Inflammatory macrophage treated with lipopolysaccharide for 4 hours (primary cell): ENCODE data around the gene EBF4.
A peak's percentile ranks its signal among the peaks of the same experiment; 100 is the strongest.

ENCODE experiments used
- DNase-seq: peaks from one replicate; pipeline ENCODE4 v3.0.0-alpha.2; 2020

The EBF4 gene

GRCh38 chr20:2692036-2692885, at the start of gene EBF4:
TSS of gene EBF4 (plus strand) at chr20:2692780. CDS start at chr20:2693646, 866 bp downstream.
- no peak for DNase-seq

GRCh38 chr20:2643708-2644107, 48.9 kb upstream of the EBF4 start:
- no peak for DNase-seq

GRCh38 chr20:2651772-2652723, 40.5 kb upstream of the EBF4 start, which contains the start of gene NOP56:
TSS of gene NOP56 (plus strand) at chr20:2652632. CDS start at chr20:2652661, 29 bp downstream.
- peak; percentile 85 for DNase-seq

DNA sequence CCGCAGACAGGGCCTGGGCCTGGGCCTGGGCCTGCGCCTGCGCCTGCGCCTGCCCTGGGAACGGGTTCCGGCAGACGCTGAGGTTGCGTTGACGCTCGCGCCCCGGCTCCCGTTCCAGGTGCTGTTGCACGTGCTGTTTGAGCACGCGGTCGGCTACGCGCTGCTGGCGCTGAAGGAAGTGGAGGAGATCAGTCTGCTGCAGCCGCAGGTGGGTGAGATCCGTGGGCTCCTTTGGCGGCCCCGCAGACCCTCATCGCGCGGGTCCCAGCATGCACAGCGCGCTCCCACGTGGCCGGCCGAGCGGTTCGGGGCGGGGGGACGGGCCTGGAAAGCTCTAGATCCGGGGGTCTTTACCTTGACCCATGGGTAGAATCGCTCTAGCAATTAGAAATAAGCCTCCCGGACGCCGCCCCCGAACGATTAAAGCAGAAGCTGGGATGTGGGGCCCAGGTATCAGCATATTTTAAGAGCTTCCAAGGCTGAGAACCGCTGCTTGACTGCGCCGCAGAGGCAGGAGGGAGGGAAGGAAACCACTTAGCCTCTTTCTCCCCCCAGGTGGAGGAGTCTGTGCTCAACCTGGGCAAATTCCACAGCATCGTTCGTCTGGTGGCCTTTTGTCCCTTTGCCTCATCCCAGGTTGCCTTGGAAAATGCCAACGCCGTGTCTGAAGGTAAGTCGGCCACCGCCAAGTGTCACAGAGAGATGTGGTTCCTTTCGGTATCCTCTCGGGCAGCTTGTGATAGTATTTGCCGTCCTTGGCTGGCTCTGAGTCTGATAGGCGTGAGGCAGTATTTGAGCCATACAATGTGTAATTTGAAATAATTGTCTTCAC, 39.6 kb upstream of the EBF4 start:
- peak; percentile 21 for DNase-seq

DNA sequence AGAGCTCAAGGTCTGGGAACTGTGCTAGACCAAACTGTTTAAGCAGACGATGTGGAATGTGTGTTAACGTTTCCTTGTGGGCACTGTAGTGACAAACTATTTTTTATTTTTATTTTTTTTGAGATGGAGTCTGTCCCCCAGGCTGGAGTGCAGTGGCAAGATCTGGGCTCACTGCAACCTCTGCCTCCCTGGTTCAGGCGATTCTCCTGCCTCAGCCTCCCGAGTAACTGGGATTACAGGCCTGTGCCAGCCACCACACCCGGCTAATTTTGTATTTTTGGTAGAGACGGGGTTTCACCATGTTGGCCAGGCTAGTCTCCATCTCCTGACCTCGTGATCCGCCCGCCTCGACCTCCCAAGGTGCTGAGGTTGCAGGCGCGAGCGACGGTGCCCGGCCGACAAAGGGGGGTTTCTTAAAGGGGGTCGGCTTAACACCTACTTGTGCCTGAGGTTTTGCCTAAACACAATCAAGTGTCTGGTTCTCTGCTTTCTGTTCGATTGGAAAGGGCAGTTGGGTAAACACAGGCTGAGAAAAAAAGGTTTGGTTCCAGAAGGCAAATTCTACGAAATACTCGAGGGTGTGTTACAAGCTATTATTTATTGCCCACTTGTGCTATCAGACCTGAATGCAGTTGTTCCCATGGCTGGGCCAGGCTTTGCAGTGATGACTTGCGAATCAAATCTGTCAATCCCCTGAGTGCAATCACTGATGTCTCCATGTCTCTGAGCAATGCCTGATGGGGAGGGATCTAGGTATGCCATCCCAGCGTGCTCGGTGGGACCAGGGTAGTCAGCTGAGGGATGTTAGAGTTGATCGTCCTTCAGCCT, 38.8 kb upstream of the EBF4 start:
- DNase-seq, result no peak

DNA sequence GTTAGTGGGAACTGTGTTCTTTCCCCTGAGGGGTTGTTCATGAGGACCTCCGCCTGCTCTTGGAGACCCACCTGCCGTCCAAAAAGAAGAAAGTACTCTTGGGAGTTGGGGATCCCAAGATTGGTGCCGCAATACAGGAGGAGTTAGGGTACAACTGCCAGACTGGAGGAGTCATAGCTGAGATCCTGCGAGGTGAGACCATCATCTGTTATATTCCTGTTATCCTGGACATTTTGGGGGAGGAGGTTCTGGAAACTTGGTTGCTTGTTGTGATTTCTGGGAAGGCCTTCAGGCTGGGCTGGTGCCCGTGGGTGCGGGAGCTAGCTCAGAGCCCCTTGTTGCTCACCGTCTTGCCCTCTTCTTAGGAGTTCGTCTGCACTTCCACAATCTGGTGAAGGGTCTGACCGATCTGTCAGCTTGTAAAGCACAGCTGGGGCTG, 38.2 kb upstream of the EBF4 start:
- DNase-seq, result no peak

GRCh38 chr20:2654831-2655230, 37.7 kb upstream of the EBF4 start:
- no peak for DNase-seq

DNA sequence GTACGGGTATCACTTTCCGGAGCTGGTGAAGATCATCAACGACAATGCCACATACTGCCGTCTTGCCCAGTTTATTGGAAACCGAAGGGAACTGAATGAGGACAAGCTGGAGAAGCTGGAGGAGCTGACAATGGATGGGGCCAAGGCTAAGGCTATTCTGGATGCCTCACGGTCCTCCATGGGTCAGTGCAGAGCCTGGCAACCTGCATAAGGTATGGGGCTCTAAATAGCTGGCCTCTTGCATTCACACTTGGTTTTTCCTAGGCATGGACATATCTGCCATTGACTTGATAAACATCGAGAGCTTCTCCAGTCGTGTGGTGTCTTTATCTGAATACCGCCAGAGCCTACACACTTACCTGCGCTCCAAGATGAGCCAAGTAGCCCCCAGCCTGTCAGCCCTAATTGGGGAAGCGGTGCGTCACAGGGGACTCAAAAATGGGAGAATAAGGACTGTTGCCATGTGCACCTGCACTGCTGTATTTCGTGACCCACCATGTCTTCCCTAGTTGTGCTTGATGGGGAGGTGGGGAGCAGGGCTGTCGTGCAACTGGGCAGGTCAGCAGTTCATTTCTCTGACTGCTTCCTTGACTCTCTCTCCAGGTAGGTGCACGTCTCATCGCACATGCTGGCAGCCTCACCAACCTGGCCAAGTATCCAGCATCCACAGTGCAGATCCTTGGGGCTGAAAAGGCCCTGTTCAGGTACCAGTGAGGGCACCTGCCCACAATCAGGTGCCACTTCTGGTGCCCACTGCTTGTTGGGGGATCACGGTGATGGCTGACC, 37.1 kb upstream of the EBF4 start:
- DNase-seq, result no peak

DNA sequence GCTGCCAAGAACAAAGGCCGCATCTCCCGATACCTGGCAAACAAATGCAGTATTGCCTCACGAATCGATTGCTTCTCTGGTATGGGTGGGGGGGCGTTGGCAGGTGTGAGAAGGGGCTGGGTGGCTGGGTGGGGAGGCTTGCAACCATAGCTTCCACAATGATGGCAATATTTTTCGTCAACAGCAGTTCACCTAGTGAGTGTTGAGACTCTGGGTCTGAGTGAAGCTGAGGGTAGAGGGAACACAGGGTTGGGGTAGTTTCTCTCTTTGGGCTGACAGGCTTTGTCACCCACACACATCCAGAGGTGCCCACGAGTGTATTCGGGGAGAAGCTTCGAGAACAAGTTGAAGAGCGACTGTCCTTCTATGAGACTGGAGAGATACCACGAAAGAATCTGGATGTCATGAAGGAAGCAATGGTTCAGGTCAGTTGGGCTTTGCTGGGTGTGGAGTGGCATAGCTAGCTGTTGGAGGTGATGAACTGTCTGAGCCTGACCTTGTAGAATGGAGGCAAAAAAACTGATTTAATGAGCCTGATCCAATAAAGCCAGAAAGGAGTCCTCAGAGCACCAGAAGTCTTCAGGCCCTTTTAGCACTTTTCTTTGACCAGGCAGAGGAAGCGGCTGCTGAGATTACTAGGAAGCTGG, 36.0 kb upstream of the EBF4 start:
- no peak for DNase-seq

DNA sequence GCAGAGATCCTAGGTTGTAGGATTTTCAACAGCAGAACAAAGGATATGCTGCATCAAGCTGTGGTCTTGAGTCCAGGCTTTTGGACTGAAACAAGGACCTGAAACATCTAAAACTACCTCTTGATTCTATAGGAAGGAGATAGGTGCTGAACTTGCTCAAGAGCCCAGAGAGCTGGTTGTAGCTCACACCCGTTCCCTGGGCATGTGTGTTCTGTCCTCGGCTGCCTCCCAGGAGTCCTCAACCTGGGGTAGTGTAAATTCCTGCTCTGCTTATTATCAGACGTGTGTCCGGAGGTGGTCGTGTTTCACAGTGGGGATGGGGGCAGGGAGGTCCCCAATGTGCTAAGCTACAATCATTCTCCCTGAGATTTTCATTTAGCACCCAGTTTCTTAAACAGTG, 35.3 kb upstream of the EBF4 start:
- DNase-seq, result no peak

DNA sequence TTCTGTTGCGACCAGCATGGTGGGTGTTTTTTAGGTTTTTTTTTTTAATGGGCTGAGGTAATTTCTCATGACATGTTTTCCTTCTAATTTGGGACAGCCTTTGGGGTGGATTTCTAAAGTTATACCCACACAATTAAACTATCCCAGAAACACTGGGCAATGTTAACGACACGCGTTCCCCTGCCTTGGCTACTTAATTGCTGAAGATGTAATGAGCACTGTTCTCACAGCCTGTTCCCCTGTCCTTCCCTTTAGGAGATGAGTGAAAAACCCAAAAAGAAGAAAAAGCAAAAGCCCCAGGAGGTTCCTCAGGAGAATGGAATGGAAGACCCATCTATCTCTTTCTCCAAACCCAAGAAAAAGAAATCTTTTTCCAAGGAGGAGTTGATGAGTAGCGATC, 34.9 kb upstream of the EBF4 start:
- DNase-seq, result no peak

DNA sequence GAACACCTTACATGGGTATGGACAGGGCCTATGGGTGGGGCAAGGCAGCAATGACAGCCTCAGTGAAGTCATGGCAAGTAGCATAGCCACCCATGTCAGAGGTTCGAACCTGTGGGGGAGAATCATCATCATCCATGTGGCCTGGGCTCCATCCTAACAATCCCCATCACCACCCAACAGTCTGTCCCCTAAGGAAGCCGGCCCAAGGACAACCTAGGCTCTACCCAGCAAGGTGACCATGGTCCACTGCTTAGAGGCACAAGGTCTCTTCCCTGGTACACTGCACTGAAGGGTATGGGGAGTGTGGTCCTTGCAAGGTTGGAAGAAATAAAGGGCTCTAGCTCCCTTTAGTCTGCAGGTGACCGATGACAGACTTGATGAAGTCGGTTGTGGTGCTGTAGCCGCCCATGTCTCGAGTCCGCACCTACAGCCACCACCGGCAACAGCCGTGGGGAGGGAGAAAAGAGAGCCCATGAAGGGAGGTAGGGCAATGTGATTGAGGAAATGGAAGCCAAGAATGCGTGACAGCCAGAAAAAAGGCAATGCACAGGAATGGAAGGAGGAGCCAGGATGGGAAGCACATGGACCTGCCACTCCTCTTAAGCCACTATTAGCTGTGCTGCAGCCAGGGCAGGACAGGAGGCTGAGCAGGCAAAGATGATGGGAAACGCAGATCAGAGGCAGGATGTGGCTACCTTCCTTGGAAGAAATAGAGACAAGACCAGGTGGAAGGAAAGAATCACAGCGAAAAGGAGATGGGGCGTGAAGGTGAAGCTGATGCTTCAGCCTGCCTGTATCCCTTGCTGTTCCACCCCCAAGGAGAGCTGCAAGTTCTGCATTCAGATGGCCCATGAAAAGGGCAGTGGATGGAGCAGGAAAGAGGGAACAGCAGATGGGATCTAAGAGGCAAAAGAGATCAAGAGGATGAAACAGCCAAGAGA, 33.9 kb upstream of the EBF4 start:
- DNase-seq, result no peak

GRCh38 chr20:2659547-2659946, 33.0 kb upstream of the EBF4 start:
- DNase-seq, result no peak

GRCh38 chr20:2663364-2663886, 29.2 kb upstream of the EBF4 start:
- DNase-seq, result no peak

DNA sequence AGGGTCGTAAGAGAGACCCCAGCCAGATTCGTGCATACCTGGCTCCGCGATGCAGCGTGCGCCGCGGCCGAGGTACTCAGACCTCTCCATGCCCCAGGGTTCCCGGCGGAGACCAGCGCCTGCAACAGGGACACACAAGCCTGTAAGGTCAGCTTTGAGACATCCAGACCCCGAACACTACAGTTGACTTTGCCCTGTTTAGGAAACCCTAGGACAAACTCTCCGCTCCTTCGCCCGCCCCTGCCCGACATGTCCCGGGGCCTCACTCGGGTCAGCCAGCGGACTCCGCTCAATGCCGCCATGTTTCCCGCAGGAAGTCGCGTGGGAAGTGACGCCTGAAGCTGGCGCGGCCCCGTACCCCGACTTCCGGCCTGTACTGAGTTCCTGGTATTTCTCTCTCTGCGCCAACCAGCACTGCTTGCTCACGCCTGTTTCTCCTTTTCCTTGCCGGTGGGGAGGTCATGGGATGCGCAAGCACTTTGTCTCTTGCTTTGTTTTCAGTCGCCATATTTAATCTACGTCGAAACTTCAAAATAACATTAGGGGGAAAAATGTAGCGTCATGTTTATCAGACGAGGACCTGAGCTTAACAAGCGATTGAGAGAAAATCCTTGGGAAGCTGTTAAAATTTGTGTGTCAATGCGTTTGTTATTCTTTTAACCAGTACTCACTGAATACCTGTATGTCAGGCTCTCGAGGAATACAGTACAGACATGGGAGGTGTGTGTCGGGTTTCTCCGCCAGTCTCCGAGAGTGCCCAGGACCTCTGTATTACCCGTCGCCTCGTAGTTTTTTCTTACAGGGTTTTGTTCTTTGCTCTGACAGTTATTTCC, 28.5 kb upstream of the EBF4 start, which contains the start of gene IDH3B:
TSS of gene IDH3B (minus strand) at position 330 of the 833 bp plus-strand sequence. CDS start at position 302, 28 bp downstream.
- peak; percentile 97 for DNase-seq

GRCh38 chr20:2671977-2672376, 20.6 kb upstream of the EBF4 start:
- no peak for DNase-seq

DNA sequence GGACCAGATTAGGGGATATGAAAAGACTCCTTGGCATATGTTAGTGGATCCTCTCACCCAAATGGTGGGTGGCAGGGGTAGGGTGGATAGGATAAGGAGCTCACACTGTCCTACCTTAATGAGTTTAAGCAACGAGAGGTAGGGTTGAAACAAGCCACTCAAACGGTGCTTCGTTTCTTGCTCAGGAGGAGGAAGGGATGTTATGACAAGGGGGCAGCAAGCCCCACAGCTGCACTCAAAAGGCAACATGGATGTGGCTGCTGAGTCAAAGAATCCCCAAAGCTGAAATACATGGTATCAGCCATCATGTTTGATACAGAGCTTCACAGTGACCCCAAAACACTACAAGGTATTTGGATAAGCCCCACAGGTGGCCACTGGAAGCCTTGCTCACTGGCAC, 20.1 kb upstream of the EBF4 start:
- no peak for DNase-seq

DNA sequence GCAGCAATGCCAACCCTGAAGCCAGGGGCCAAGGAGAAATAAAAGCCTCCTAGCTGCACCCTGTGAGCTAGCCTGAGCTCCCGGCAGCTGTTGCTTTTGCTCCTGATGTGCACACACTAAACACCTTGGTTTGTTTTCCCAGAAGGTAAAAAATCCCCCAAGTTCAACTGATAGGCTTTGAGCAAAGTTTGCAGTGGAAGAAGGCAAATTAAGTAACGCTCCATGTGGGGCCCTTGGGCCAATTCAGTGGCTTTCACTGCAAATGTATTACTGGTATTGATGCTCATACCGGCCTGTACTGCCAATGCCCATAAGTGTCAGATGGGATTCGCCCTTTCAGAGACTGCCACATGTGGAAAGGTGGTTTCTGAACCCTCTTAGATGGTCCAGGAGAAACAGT, 19.1 kb upstream of the EBF4 start:
- no peak for DNase-seq
